GM10266 (cell line): ENCODE results near the gene DHH.
A peak's percentile ranks its signal among the peaks of the same experiment; 100 is the strongest.

Experiments
- DNase-seq: peaks from one replicate; pipeline ENCODE4 v3.0.0; 2012; ENCODE audit errors: extremely low spot score
- CTCF ChIP-seq: IDR thresholded peaks from 2 replicates; pipeline ENCODE4 v1.5.1; 2012; ENCODE audit warnings: mild to moderate bottlenecking, low read depth; ENCODE audit not compliant: control insufficient read depth, insufficient read depth; ENCODE audit errors: missing control alignments

Gene DHH

DNA sequence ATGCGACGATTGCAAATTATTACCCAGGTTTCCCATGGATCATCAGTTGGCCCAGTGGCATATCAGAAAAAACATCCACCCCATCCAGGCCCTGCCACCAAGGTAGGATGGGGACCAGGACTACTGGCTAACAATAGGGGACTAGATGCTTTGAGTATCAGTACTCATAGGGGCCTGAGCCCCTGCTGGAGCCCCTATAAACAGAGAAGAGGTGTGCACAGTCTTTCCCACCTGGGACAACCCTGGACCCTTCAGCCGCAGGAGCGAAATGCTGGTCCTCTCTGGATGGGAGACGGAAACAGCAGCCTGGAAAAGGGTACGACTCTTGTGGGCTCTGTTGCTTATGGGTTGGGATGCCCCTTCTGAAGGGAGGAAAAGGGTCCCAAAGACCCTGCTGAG is 5.7 kb downstream of the DHH start:
- TF ChIP-seq CTCF, result no peak
- DNase-seq, result no peak

- TF ChIP-seq CTCF, result peak; percentile 91
These were observed 6.3 kb downstream of the DHH start for GRCh38 chr12:49088150-49088931.

DNA sequence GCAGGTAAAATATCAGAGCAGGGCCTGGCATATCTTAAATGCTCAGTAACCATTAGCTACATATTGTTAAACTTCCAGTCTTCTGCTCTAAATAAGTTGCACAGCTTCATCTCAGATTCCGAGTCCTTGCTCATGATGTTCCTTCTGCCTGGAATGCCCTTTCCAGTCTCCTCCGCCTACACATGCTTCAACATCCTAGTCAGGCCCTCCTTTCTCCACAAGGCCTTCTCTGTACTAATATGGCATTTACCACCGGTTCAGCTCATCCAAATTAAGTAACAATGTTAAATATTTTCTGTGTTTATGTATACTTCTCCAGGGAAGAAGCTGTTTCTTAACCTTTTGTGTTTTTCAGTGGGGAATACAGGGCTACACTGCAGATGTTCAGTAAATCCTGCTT is 8.5 kb downstream of the DHH start:
- TF ChIP-seq CTCF, result no peak
- no peak for DNase-seq

More at GRCh38 chr12:49088150-49088931, 6.3 kb downstream of the DHH start:
- peak; percentile 89 for DNase-seq

DNA sequence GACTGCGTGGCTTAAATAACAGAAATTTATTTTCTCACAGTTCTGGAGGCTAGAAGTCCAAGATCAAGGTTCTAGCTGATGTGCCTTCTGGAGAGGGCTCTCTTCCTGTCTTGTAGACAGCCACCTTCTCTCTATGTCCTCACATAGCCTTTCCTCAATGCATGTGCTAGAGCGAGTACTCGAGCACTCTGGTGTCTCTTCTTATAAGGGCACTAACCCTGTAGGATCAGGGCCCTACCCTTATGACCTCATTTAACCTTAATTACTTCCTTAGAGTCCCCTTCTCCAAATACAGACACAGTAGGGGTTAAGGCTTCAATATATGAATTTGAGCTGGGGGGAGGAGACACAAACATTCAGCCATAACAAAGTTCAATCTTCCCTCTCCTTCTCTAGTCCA is 10.2 kb downstream of the DHH start:
- no peak for TF ChIP-seq CTCF
- no peak for DNase-seq

- no peak for TF ChIP-seq CTCF
- no peak for DNase-seq
These were observed 14.8 kb downstream of the DHH start for GRCh38 chr12:49079793-49080192.

DNA sequence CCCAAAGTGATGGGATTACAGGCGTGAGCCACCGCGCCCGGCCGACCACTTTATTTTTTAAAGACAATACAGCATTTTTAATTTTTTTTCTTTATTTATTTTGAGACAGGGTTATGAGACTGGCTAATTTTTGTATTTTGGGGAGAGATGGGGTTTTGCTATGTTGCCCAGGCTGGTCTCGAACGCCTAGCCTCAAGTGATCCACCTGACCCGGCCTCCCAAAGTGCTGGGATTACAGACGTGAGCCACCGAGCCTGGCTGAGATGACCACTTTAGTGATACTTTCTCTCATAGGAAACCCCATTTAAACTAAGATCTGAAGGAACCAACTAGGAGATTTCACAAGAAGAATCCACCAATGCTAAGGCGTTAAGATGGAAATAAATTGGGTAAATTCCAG is 23.6 kb downstream of the DHH start:
- no peak for TF ChIP-seq CTCF
- no peak for DNase-seq

DNA sequence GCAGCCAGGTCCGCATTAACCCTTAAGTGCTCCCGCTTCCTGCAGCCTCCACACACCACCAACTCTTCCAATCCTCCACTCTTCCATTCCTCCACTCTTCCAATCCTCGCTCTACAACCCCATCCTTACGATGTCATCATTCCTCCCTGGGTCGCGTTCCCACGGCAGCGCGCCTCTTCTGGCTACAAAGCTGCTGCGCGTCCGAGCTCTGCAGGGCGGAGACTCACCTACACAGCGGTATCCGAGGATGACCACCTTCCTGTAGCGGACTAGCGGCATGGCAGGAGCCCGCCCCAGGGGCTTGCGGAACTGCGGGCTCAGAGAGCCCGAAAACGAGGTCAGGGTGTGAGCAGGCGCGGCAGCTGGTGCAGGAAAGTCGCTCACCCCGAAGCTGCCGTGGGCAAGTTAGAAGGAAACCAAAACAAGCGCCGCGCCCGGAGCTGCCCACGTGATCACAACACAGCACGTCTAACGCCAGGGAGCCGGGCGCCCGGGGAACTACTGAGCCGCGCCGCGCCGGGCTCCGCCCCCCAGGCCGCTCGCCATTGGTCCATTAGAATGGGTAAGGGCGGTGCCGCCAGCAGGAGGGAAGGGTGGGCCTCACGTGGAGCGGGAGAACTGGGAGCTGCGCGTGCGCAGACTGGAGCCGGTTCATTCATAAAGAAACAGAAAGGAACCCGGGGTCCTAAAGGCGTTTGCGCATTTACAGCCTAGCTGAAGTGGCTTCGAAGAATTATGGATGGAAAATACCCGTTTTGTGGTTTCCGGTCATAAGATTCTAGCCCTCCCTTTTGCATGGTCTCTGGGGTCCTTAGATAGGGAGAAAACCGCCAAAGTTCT is 24.9 kb downstream of the DHH start, which contains the start of gene RHEBL1:
RHEBL1 (minus strand) TSS at position 473 of the 840 bp plus-strand sequence; CDS start at position 279, 194 bp downstream.
- DNase-seq, result peak; percentile 97
- TF ChIP-seq CTCF, result peak; percentile 36
